CD4-positive, alpha-beta T cell (primary cell): ENCODE data around the gene SLC27A6. TPM values are rescaled to one million over a fixed set of nuclear protein-coding genes. Genes with fewer than 3 reads are reported as not detected.

Experiments used
- ATAC-seq: fragments of 200-7000 bp; cut with Tn5 transposase; one replicate; pipeline ENCODE4 v1.10.0; 2022; ENCODE audit warnings: mild to moderate bottlenecking; ENCODE audit not compliant: poor library complexity
- CTCF ChIA-PET: fragments of 350-600 bp; sonication (Branson Sonifier 250); formaldehyde crosslinking; loops from one replicate; lab custom pipeline; 2021; ENCODE audit warnings: antibody characterized with exemption, inconsistent platforms; lab: Charles Lee
- POLR2A ChIA-PET: fragments of 350-600 bp; sonication (Branson Sonifier 250); formaldehyde crosslinking; loops from one replicate; lab custom pipeline; 2021; ENCODE audit warnings: antibody characterized with exemption, inconsistent platforms; lab: Charles Lee
- DNase-seq, 14 experiments: peaks; one replicate each; pipeline ENCODE4 v3.0.0-alpha.2; 2013 to 2020; ENCODE audit warnings: mixed read lengths in 2 of 14
- H3K27ac ChIP-seq, 2 donors: one replicate each; pipeline versions ENCODE4 v1.5.1 to v1.7.0; 2013; ENCODE audit warnings: low read length in 2 of 2, low read depth in 1 of 2, mild to moderate bottlenecking in 1 of 2
- H3K27me3 ChIP-seq, 2 experiments: 1 replicate in 1 of 2; 2 replicates in 1 of 2; pipeline versions ENCODE4 v1.6.1 to v1.7.0; 2013; ENCODE audit warnings: low read length in 2 of 2, control low read depth in 1 of 2, mild to moderate bottlenecking in 1 of 2, moderate library complexity in 1 of 2; ENCODE audit not compliant: insufficient read depth in 2 of 2, control insufficient read depth in 1 of 2
- H3K36me3 ChIP-seq: one replicate; pipeline ENCODE4 v1.6.1; 2013; ENCODE audit warnings: low read length, control low read depth; ENCODE audit not compliant: insufficient read depth
- H3K4me1 ChIP-seq: one replicate; pipeline ENCODE4 v1.6.1; 2013; ENCODE audit warnings: low read length, control low read depth; ENCODE audit not compliant: insufficient read depth
- H3K4me3 ChIP-seq: one replicate; pipeline ENCODE4 v1.5.1; 2013; ENCODE audit warnings: mild to moderate bottlenecking, low read length, moderate library complexity
- H3K9me3 ChIP-seq, 2 experiments: 1 replicate in 1 of 2; 2 replicates in 1 of 2; pipeline versions ENCODE4 v1.6.1 to v1.7.0; 2013; ENCODE audit warnings: low read length in 2 of 2, mild to moderate bottlenecking in 2 of 2, control low read depth in 1 of 2, moderate library complexity in 1 of 2; ENCODE audit not compliant: control insufficient read depth in 1 of 2, insufficient read depth in 1 of 2
- H3K27ac Mint-ChIP-seq: one replicate; pipeline ENCODE4 v1.8.0; 2020; ENCODE audit warnings: mixed read lengths
- H3K27me3 Mint-ChIP-seq: one replicate; pipeline ENCODE4 v1.8.0; 2021; ENCODE audit warnings: mixed read lengths
- H3K36me3 Mint-ChIP-seq: one replicate; pipeline ENCODE4 v1.8.0; 2021; ENCODE audit warnings: low read depth, mixed read lengths
- H3K4me1 Mint-ChIP-seq: one replicate; pipeline ENCODE4 v1.8.0; 2021; ENCODE audit warnings: low read depth, mixed read lengths
- H3K4me3 Mint-ChIP-seq: one replicate; pipeline ENCODE4 v1.8.0; 2020; ENCODE audit warnings: mild to moderate bottlenecking, mixed read lengths
- H3K9me3 Mint-ChIP-seq: one replicate; pipeline ENCODE4 v1.8.0; 2020; ENCODE audit warnings: mixed read lengths
- intact Hi-C, 2 experiments: fragments of 100-400 bp; cut with DNase I in 1 of 2; cut with micrococcal nuclease in 1 of 2; formaldehyde crosslinking; loops; one replicate each; pipeline versions ENCODE4 v1.15.1 to v1.9.0; 2023 to 2025; cut with DNase I, micrococcal nuclease
- total RNA-seq, 174 experiments: library from RNA in 2 of 174; stranded (reverse) in 2 of 174; gene quantifications; one replicate each; pipeline ENCODE4 v1.2.3 and lab custom pipeline; 2021 to 2026
- TF ChIP-seq, protein P1 (sequence below): fragments of 200-600 bp; IDR thresholded peaks from one replicate; pipeline ENCODE4 v1.8.0; 2022; ENCODE audit warnings: antibody characterized with exemption, mild to moderate bottlenecking

SLC27A6 gene
- total RNA-seq, 2 experiments from 2014 or later = not detected

DNA sequence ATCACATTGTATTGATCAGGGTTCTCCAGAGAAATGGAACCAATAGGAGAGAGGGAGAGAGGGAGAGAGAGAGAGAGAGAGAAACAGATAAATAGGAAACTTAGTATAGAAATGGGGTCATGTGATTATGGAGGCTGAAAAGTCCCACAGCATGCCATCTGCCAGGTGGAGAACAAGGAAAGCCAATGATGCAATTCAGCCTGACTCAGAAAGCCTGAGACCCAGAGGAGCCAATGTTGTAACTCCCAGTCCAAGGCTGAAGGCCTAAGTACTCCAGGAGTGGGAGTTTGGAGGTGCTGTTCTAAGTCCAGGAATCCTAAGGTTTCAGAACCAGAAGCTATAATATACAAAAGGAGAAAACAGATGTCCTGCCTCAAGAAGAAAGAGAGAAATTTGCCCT lies 80.9 kb downstream of the SLC27A6 start:
- no peak for DNase-seq
- no peak overlapping the region for H3K4me3 ChIP-seq
- H3K4me1 ChIP-seq = no peaks in the 10 kb centered on the region
- H3K9me3 Mint-ChIP-seq = peaks cover 15% of the 10 kb centered on the region
- no peak overlapping the region for H3K27ac ChIP-seq
- H3K36me3 ChIP-seq = no peaks in the 10 kb centered on the region
- TF ChIP-seq, protein P1, sequence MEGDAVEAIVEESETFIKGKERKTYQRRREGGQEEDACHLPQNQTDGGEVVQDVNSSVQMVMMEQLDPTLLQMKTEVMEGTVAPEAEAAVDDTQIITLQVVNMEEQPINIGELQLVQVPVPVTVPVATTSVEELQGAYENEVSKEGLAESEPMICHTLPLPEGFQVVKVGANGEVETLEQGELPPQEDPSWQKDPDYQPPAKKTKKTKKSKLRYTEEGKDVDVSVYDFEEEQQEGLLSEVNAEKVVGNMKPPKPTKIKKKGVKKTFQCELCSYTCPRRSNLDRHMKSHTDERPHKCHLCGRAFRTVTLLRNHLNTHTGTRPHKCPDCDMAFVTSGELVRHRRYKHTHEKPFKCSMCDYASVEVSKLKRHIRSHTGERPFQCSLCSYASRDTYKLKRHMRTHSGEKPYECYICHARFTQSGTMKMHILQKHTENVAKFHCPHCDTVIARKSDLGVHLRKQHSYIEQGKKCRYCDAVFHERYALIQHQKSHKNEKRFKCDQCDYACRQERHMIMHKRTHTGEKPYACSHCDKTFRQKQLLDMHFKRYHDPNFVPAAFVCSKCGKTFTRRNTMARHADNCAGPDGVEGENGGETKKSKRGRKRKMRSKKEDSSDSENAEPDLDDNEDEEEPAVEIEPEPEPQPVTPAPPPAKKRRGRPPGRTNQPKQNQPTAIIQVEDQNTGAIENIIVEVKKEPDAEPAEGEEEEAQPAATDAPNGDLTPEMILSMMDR = no peak
- H3K4me3 Mint-ChIP-seq = no peak overlapping the region
- CTCF ChIA-PET = no interaction called here
- H3K9me3 ChIP-seq = peaks cover 4 to 11% of the 10 kb centered on the region in 2 experiments
- intact Hi-C loops = no loop called here
- H3K27ac Mint-ChIP-seq = no peak overlapping the region
- no peak for ATAC-seq
- peaks cover 13% of the 10 kb centered on the region for H3K27me3 Mint-ChIP-seq
- POLR2A ChIA-PET = no interaction called here
- H3K36me3 Mint-ChIP-seq = no peaks in the 10 kb centered on the region
- no peaks in the 10 kb centered on the region for H3K27me3 ChIP-seq
- H3K4me1 Mint-ChIP-seq = no peaks in the 10 kb centered on the region

DNA sequence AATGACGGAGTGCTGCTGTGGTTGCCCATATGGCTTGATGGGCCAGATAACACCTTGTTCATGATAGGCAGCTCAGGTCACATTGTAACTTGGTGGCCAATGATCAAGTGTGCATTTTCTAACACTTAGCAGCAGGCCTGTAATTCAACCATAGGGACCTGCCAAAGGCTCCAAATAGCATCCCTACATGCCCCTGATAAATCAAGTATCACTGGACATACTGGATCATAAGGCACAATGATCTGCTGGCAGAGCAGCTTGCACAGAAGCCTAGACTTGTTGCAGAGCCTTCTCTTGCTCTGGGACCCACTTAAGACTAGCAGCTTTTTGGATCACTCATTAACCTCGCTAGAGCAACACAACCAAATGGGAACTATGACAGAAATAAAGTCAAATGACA lies 83.2 kb downstream of the SLC27A6 start:
- H3K36me3 ChIP-seq = no peaks in the 10 kb centered on the region
- no peaks in the 10 kb centered on the region for H3K4me1 ChIP-seq
- Mint-ChIP-seq H3K36me3 (no peaks in the 10 kb centered on the region), H3K27me3 (peaks cover 11% of the 10 kb centered on the region), H3K4me3 (no peak overlapping the region), H3K9me3 (peaks cover 15% of the 10 kb centered on the region), H3K4me1 (no peaks in the 10 kb centered on the region), H3K27ac (no peak overlapping the region)
- no peak overlapping the region for H3K4me3 ChIP-seq
- H3K27ac ChIP-seq = no peak overlapping the region
- TF ChIP-seq, protein P1 = no peak
- CTCF ChIA-PET = no interaction called here
- ATAC-seq = no peak
- no peak for DNase-seq
- POLR2A ChIA-PET = no interaction called here
- peaks cover 0 to 11% of the 10 kb centered on the region in 2 experiments for H3K9me3 ChIP-seq
- intact Hi-C loops = no loop called here
- H3K27me3 ChIP-seq = no peaks in the 10 kb centered on the region

DNA sequence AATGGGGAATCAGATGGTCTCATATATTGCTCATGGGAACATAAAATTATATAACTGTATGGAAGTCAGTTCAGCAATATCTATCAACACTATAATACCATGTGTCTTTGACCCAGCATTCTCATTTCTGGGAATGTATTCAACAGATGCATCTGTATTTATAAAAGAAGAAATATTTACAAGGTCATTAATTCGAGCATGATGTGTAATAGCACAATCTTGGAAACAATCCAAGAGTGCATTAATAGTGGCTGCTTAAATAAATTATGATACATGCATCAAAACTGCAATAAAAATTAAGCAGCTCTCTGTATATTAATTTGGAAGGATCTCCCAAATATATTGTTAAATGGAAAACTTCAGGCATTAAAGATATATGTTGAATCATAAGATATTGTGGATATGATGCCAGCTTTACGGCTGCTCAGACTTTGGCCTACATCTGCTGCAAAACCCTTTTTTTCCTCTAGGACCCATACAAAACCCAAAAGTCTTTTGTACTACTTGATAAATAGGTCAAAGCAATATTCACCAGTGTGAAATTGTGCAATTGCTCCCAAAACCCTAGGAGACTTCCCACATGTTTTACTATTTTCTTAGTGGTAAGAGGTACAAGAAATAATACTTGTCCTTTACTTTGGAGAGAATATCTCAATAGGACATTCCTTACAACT lies 84.0 kb downstream of the SLC27A6 start:
- Mint-ChIP-seq H3K27ac (no peak overlapping the region), H3K36me3 (no peaks in the 10 kb centered on the region), H3K4me3 (no peak overlapping the region), H3K9me3 (peaks cover 12% of the 10 kb centered on the region), H3K27me3 (peaks cover 13% of the 10 kb centered on the region), H3K4me1 (no peaks in the 10 kb centered on the region)
- ChIA-PET POLR2A (no interaction called here), CTCF (no interaction called here)
- peaks cover 0 to 6% of the 10 kb centered on the region in 2 experiments for H3K9me3 ChIP-seq
- no peaks in the 10 kb centered on the region for H3K4me1 ChIP-seq
- no peak overlapping the region for H3K4me3 ChIP-seq
- TF ChIP-seq, protein P1 = no peak
- no peak for ATAC-seq
- DNase-seq = no peak
- intact Hi-C loops = no loop called here
- H3K27me3 ChIP-seq = no peaks in the 10 kb centered on the region
- no peaks in the 10 kb centered on the region for H3K36me3 ChIP-seq
- no peak overlapping the region for H3K27ac ChIP-seq
